Sigmoid colon (tissue), 7 donors: Measurements from ENCODE around the gene DNASE1. TPM values are rescaled to one million over a fixed set of nuclear protein-coding genes. Genes with fewer than 3 reads are reported as not detected.
"Not testable (repeated sequence)": the region's sequence is repeated elsewhere in the genome, so short reads cannot be mapped to it uniquely, and the experiment has no call there.

Experiments
- DNase-seq: peaks from one replicate; pipeline ENCODE4 v3.0.0-alpha.2; 2019
- H3K27ac ChIP-seq, 4 donors: fragments of 200-600 bp; sonication (generic); one replicate each; pipeline ENCODE4 v1.5.1; 2016 to 2019; ENCODE audit warnings: mild to moderate bottlenecking in 1 of 4
- H3K27me3 ChIP-seq, 3 donors: fragments of 200-600 bp; sonication (generic); one replicate each; pipeline ENCODE4 v1.5.1; 2019; ENCODE audit warnings: mild to moderate bottlenecking in 1 of 3
- H3K36me3 ChIP-seq, 4 donors: fragments of 200-600 bp; sonication (generic); one replicate each; pipeline ENCODE4 v1.5.1; 2016 to 2019
- H3K4me1 ChIP-seq, 4 donors: fragments of 200-600 bp; sonication (generic); one replicate each; pipeline ENCODE4 v1.5.1; 2017 to 2019
- H3K4me3 ChIP-seq, 4 donors: fragments of 200-600 bp; sonication (generic); one replicate each; pipeline ENCODE4 v1.5.1; 2017 to 2019; ENCODE audit warnings: mild to moderate bottlenecking in 2 of 4, moderate library complexity in 1 of 4
- H3K9me3 ChIP-seq, 4 donors: fragments of 200-600 bp in 3 of 4; sonication (generic) in 3 of 4; one replicate each; pipeline versions ENCODE4 v1.5.1 to v1.6.1; 2013 to 2019
- CTCF ChIP-seq, 4 experiments: fragments of 450-650 bp in 3 of 4; fragments of 200-600 bp in 1 of 4; IDR thresholded peaks; one replicate each; pipeline ENCODE4 v1.5.1; 2016 to 2019; ENCODE audit warnings: antibody characterized with exemption in 4 of 4, mild to moderate bottlenecking in 3 of 4, moderate library complexity in 2 of 4
- EP300 ChIP-seq, 4 donors: sonication (generic); formaldehyde crosslinking; IDR thresholded peaks; one replicate each; pipeline ENCODE4 v1.6.1; 2017; ENCODE audit warnings: antibody characterized with exemption in 4 of 4
- POLR2A ChIP-seq, 2 donors: fragments of 450-650 bp; IDR thresholded peaks; one replicate each; pipeline ENCODE4 v1.6.1; 2016; ENCODE audit warnings: antibody characterized with exemption in 2 of 2, mild to moderate bottlenecking in 2 of 2, moderate library complexity in 2 of 2
- POLR2AphosphoS5 ChIP-seq, 4 donors: sonication (generic); formaldehyde crosslinking; IDR thresholded peaks; one replicate each; pipeline ENCODE4 v1.6.1; 2017; ENCODE audit warnings: antibody characterized with exemption in 4 of 4
- WGBS, 2 donors: extraction: QIAGEN DNeasy Blood & Tissue Kit; methylation state at CpG; one replicate each; pipeline ENCODE4 v1.1.7; 2013; 5-methylcytosine and 5-hydroxymethylcytosine counted together
- intact Hi-C: fragments of 100-400 bp; cut with DNase I; formaldehyde crosslinking; loops from one replicate; pipeline ENCODE4 v1.15.1; 2023
- polyA plus RNA-seq, 3 donors: library from polyadenylated mRNA; stranded (reverse); fragments of 200-250 nt; gene quantifications; one replicate each; pipeline ENCODE4 v1.2.3, GENCODE V29; 2013
- total RNA-seq, 4 donors: library from RNA; depleted of rRNA; stranded (reverse); fragments of >200 nt; gene quantifications; one replicate each; pipeline ENCODE4 v1.1.0, GENCODE V29; 2016
- donor health status: healthy with polysubstance abuse.
- donor health status: Bipolar disorder and iron deficiency.
- donor health status: healthy.

The DNASE1 gene
- total and polyA plus RNA-seq, 7 donors, result 1.2 to 22.4 (median 10.7) TPM

GRCh38 chr16:3650631-3651265 lies 3.7 kb upstream of the DNASE1 start:
- peak; percentile 35 for DNase-seq
- Histone ChIP-seq H3K27ac (no peak overlapping the region), H3K36me3 (peaks cover 0 to 19% (median 2%) of the 10 kb centered on the region in 4 donors), H3K9me3 (no peaks in the 10 kb centered on the region), H3K4me3 (no peak overlapping the region), H3K27me3 (no peaks in the 10 kb centered on the region), H3K4me1 (no peaks in the 10 kb centered on the region)
- TF ChIP-seq CTCF (IDR thresholded peaks at IDR 0.05), result no peak
- TF ChIP-seq EP300 (IDR thresholded peaks at IDR 0.05), result no peak
- TF ChIP-seq POLR2AphosphoS5 (IDR thresholded peaks at IDR 0.05), result no peak
- intact Hi-C loops, result no loop called here
- WGBS, 2 donors, result 91 to 93% methylated on average over 13 of the region's 13 CpGs

GRCh38 chr16:3651461-3652372 lies 2.8 kb upstream of the DNASE1 start:
- 87% methylated on average over 18 of the region's 18 CpGs for WGBS, 2 donors
- peak; percentile 44 for DNase-seq

GRCh38 chr16:3652373-3653195 lies 1.9 kb upstream of the DNASE1 start:
- Histone ChIP-seq H3K27ac (no peak overlapping the region), H3K9me3 (no peaks in the 10 kb centered on the region), H3K36me3 (peaks cover 4 to 37% (median 11%) of the 10 kb centered on the region in 4 donors), H3K27me3 (no peaks in the 10 kb centered on the region), H3K4me1 (no peaks in the 10 kb centered on the region), H3K4me3 (no peak overlapping the region)
- DNase-seq, result peak; percentile 63
- WGBS, 2 donors, result 91 to 94% methylated on average over 14 of the region's 14 CpGs
- intact Hi-C loops, result no loop called here
- TF ChIP-seq POLR2A (IDR thresholded peaks at IDR 0.05), result no peak
- TF ChIP-seq POLR2AphosphoS5 (IDR thresholded peaks at IDR 0.05), result no peak
- TF ChIP-seq EP300 (IDR thresholded peaks at IDR 0.05), result no peak

More at GRCh38 chr16:3651461-3652372, 2.8 kb upstream of the DNASE1 start:
- Histone ChIP-seq H3K4me1 (no peaks in the 10 kb centered on the region), H3K4me3 (no peak overlapping the region), H3K36me3 (peaks cover 1 to 28% (median 5%) of the 10 kb centered on the region in 4 donors), H3K9me3 (no peaks in the 10 kb centered on the region), H3K27me3 (no peaks in the 10 kb centered on the region), H3K27ac (no peak overlapping the region)
- TF ChIP-seq POLR2AphosphoS5 (IDR thresholded peaks at IDR 0.05), result no peak
- intact Hi-C loops, result no loop called here

GRCh38 chr16:3655030-3655395 lies 522 bp downstream of the DNASE1 start:
- Histone ChIP-seq H3K27ac (no peak overlapping the region), H3K36me3 (peaks cover 4 to 60% (median 21%) of the 10 kb centered on the region in 4 donors), H3K4me1 (no peaks in the 10 kb centered on the region), H3K4me3 (no peak overlapping the region), H3K27me3 (no peaks in the 10 kb centered on the region), H3K9me3 (no peaks in the 10 kb centered on the region)
- 78 to 87% methylated on average over 12 of the region's 12 CpGs for WGBS, 2 donors
- intact Hi-C loops, result no loop called here
- DNase-seq, result peak; percentile 55
- TF ChIP-seq EP300 (IDR thresholded peaks at IDR 0.05) (no peak), POLR2AphosphoS5 (IDR thresholded peaks at IDR 0.05) (no peak), CTCF (IDR thresholded peaks at IDR 0.05) (no peak), POLR2A (IDR thresholded peaks at IDR 0.05) (no peak)

GRCh38 chr16:3655396-3656159 lies 1.1 kb downstream of the DNASE1 start:
- Histone ChIP-seq H3K4me1 (no peaks in the 10 kb centered on the region), H3K4me3 (no peak overlapping the region), H3K27me3 (no peaks in the 10 kb centered on the region), H3K27ac (no peak overlapping the region), H3K9me3 (no peaks in the 10 kb centered on the region), H3K36me3 (peaks cover 4 to 66% (median 23%) of the 10 kb centered on the region in 4 donors)
- peak; percentile 47 for DNase-seq
- TF ChIP-seq POLR2AphosphoS5 (IDR thresholded peaks at IDR 0.05) (no peak), CTCF (IDR thresholded peaks at IDR 0.05) (no peak)
- WGBS, 2 donors, result 89 to 90% methylated on average over 21 of the region's 21 CpGs
- intact Hi-C loops, result no loop called here

DNA sequence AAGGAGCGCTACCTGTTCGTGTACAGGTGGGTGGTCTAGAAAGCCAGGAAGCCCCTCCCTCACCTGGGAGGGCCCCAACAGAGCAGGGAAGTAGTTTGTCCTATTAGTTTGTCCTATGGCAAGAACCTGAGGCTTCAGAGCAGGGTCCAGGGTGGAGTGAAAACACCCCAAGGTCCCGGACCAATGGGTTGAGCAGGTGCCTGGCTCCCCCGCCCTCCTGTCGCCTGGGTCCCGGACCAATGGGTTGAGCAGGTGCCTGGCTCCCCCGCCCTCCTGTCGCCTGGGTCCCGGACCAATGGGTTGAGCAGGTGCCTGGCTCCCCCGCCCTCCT lies 1.6 kb downstream of the DNASE1 start:
- DNase-seq, intact Hi-C loops, H3K27ac ChIP-seq, H3K4me1 ChIP-seq, H3K4me3 ChIP-seq, H3K27me3 ChIP-seq, H3K9me3 ChIP-seq: not testable (repeated sequence)
- 88 to 95% methylated on average over 7 of the region's 10 CpGs for WGBS, 2 donors
- peaks cover 4 to 71% (median 24%) of the 10 kb centered on the region in 4 donors for H3K36me3 ChIP-seq
